NCI-H460 (cell line): ENCODE measurements around the gene BAG3. TPM values are rescaled to one million over a fixed set of nuclear protein-coding genes. Genes with fewer than 3 reads are reported as not detected.

Source experiments
- DNase-seq: peaks from one replicate; pipeline ENCODE4 v3.0.0-alpha.2; 2016; ENCODE audit warnings: low read depth; ENCODE audit errors: extremely low read depth
- total RNA-seq: library from RNA; depleted of rRNA; stranded (reverse); fragments of >200 nt; shearing (Covaris generic); gene quantifications from 2 replicates; pipeline ENCODE4 v1.2.3, GENCODE V29; 2014

Gene BAG3
- total RNA-seq, 1 experiment from 2014 or later, result 17.6 TPM

GRCh38 chr10:119663866-119664698, 12.9 kb downstream of the BAG3 start:
- no peak for DNase-seq

GRCh38 chr10:119665901-119666708, 14.9 kb downstream of the BAG3 start:
- no peak for DNase-seq

GRCh38 chr10:119666709-119667004, 15.5 kb downstream of the BAG3 start:
- no peak for DNase-seq

GRCh38 chr10:119667562-119668328, 16.6 kb downstream of the BAG3 start:
- DNase-seq, result peak; percentile 80

GRCh38 chr10:119668461-119668860, 17.3 kb downstream of the BAG3 start:
- no peak for DNase-seq

GRCh38 chr10:119669331-119669730, 18.2 kb downstream of the BAG3 start:
- no peak for DNase-seq

DNA sequence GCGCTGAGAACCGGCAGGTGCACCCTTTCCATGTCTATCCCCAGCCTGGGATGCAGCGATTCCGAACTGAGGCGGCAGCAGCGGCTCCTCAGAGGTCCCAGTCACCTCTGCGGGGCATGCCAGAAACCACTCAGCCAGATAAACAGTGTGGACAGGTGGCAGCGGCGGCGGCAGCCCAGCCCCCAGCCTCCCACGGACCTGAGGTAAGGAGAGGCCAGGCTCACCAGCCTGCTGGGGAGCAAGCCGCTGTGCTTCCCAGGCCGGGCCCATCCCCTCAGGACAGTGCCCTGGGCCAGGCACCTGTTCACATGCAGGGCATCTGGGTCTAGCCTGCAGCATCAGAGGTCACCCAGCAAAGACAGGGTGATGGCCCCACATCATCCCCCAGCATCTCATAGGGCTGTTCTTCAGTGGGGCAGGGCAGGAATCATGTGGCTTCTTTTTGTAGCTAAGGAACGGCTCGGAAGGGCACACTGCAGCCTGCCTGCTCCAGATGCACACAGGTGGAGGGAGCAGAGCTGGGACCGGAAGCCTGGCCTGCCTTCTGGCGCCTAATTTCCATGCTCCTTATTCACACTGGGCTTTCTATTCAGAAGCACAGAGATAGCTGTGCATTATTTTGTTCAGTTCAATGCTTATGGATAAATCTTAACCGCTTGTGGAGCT, 18.9 kb downstream of the BAG3 start:
- DNase-seq, result no peak

- no peak for DNase-seq
Observed at GRCh38 chr10:119670717-119671116, 19.5 kb downstream of the BAG3 start.

DNA sequence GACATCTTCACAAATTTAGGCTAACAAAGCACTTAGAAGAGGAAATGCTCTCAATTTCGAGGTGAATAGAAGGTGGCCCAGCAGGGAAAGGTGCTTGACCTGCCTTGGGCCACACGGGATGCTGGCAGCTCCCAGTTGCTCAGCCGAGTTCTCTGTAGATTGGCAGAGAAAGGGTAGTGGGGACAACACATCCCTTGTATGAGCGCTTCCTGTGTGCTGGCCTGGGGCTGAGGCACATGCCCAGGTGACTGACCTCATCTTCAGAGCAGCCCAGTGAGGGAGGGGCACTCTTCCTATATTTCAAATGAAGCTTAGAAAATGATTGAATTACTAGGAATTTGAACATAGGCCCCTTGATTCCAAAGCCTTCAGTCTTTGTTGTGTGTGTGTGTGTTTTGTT, 20.2 kb downstream of the BAG3 start:
- no peak for DNase-seq

DNA sequence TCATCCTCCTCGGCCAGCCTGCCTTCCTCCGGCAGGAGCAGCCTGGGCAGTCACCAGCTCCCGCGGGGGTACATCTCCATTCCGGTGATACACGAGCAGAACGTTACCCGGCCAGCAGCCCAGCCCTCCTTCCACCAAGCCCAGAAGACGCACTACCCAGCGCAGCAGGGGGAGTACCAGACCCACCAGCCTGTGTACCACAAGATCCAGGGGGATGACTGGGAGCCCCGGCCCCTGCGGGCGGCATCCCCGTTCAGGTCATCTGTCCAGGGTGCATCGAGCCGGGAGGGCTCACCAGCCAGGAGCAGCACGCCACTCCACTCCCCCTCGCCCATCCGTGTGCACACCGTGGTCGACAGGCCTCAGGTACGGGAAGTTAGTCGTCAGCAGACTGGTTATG, 21.1 kb downstream of the BAG3 start:
- no peak for DNase-seq

- DNase-seq, result no peak
Observed at GRCh38 chr10:119673271-119673670, 22.1 kb downstream of the BAG3 start.

DNA sequence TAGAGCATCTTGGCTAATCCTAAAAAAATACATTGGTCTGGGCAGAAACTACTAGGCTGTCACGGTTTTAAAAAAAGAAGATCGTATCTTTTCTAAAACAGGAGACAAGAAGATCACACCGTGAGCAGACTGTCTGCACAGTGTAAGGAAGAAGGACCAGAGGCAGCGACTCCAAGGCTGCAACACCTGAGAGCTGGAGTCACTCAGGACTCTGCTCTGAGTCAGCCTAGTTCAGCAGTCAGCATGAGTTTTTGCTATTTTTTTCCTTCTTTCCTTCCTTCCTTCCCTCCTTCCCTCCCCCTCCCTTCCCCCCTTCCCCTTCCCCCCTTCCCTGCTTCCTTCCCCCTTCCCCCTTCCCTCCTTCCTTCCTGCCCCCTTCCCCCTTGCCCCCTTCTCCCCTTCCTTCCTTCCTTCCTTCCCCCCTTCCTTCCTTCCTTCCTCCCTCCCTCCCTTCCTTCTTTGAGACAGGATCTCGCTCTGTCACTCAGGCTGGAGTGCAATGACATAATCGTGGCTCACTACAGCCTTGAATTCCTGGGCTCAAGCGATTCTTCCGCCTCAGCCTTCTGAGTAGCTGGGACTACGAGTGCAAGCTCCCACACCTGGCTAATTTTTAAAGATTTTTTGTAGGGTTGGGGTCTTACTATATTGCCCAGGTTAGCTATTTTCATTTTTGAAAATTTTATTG, 24.4 kb downstream of the BAG3 start:
- no peak for DNase-seq

DNA sequence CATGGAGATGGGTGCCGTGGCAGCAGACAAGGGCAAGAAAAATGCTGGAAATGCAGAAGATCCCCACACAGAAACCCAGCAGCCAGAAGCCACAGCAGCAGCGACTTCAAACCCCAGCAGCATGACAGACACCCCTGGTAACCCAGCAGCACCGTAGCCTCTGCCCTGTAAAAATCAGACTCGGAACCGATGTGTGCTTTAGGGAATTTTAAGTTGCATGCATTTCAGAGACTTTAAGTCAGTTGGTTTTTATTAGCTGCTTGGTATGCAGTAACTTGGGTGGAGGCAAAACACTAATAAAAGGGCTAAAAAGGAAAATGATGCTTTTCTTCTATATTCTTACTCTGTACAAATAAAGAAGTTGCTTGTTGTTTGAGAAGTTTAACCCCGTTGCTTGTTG, 25.9 kb downstream of the BAG3 start:
- DNase-seq, result no peak

GRCh38 chr10:119677904-119678755, 26.9 kb downstream of the BAG3 start:
- no peak for DNase-seq

DNA sequence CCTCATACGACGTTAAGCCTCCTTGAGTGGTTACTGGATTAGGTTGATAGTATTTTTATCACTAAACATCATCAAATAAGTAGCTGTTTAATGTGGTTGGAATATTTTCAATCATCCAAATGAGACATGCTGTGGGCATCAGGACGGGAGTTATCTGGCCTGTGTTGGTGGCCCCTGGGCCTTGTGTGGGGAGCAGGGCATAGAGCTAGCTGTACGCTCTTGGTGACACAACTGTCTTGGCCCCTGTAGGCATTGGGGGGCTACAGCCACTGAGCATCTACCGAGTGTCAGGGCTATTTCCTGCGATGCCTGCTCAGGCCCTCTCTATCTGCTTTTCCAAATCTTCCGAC, 28.3 kb downstream of the BAG3 start:
- DNase-seq, result no peak

DNA sequence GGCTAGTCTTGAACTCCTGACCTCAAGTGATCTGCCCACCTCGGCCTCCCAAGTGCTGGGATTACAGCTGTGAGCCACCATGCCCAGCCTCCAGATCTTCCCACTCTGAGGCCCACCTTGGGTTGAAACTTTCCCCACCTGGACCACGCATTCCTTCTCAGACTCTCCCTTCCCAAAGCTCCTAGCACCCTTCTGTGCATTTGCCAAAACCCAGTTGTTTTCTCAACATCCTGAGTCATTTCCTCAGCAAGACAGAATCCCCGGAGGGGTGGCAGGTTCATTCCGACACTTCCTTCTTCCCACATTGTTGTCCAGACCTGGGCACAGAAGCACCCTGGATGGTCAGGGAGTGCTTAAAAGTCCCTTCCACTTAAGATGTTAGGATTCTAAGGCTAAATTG, 28.9 kb downstream of the BAG3 start:
- peak; percentile 36 for DNase-seq

DNA sequence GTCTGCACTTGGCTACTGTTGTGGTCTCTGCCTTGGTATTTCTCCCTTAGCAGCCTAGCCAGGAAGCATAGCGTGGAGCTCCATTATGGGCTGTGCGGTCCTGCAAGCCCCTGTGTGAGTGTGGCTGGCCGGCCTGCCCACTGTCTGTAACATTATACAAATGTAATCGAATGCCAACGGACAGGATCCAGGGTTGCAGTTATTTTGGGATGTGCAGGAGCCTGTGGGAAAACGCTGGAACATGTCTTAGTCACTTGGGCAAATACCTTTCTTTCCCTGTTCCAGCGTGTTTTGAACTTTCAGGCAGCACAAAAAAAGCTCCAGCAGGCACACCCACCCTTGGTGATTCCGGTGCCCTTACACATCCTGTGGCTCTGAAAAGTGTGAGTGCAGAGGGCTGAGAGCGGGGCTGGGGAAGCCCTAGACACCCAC, 29.5 kb downstream of the BAG3 start:
- DNase-seq, result no peak

- DNase-seq, result peak; percentile 64
Observed at GRCh38 chr10:119686465-119687191, 35.4 kb downstream of the BAG3 start.
